GM21737 (cell line): ENCODE measurements around the gene GGA1.
A peak's percentile ranks its signal among the peaks of the same experiment; 100 is the strongest.
"Not testable (repeated sequence)": the region's sequence is repeated elsewhere in the genome, so short reads cannot be mapped to it uniquely, and the experiment has no call there.

ENCODE experiments used
- ATAC-seq: cut with Tn5 transposase; IDR thresholded peaks from one replicate; pipeline ENCODE4 v1.9.1; 2021; ENCODE audit warnings: mild to moderate bottlenecking, moderate library complexity; ENCODE audit not compliant: unreplicated experiment

Gene GGA1

GRCh38 chr22:37647928-37648327 is 39.3 kb downstream of the GGA1 start:
- ATAC-seq, result no peak

- no peak for ATAC-seq
Observed at GRCh38 chr22:37650463-37651136, 42.0 kb downstream of the GGA1 start.

GRCh38 chr22:37654563-37655251 is 46.1 kb downstream of the GGA1 start:
- ATAC-seq, result no peak

GRCh38 chr22:37655252-37655563 is 46.6 kb downstream of the GGA1 start:
- no peak for ATAC-seq

- ATAC-seq, result not testable (repeated sequence)
Observed at GRCh38 chr22:37656583-37656982, 47.9 kb downstream of the GGA1 start.

- ATAC-seq, result no peak
Observed at GRCh38 chr22:37657590-37658132, 49.0 kb downstream of the GGA1 start.

- peak; percentile 83 for ATAC-seq
Observed at GRCh38 chr22:37658133-37659065, 49.8 kb downstream of the GGA1 start, which contains the start of gene PDXP. PDXP (plus strand) TSS chr22:37658723; CDS start chr22:37658783, 60 bp downstream.

- ATAC-seq, result peak; percentile 5
Observed at GRCh38 chr22:37659066-37659896, 50.6 kb downstream of the GGA1 start.

GRCh38 chr22:37659897-37660708 is 51.5 kb downstream of the GGA1 start:
- ATAC-seq, result no peak

- no peak for ATAC-seq
Observed at GRCh38 chr22:37660709-37661045, 52.0 kb downstream of the GGA1 start.

- no peak for ATAC-seq
Observed at GRCh38 chr22:37661160-37661924, 52.7 kb downstream of the GGA1 start.

- ATAC-seq, result no peak
Observed at GRCh38 chr22:37662039-37662438, 53.4 kb downstream of the GGA1 start.

- ATAC-seq, result no peak
Observed at GRCh38 chr22:37663521-37664140, 55.0 kb downstream of the GGA1 start.

- no peak for ATAC-seq
Observed at GRCh38 chr22:37664249-37665101, 55.8 kb downstream of the GGA1 start.

GRCh38 chr22:37665487-37665886 is 56.9 kb downstream of the GGA1 start:
- ATAC-seq, result no peak

GRCh38 chr22:37669586-37669985 is 61.0 kb downstream of the GGA1 start:
- no peak for ATAC-seq

GRCh38 chr22:37672206-37672919 is 63.7 kb downstream of the GGA1 start:
- no peak for ATAC-seq
